ENCODE results near the gene LETM1. TPM values are rescaled to one million over a fixed set of nuclear protein-coding genes. Genes with fewer than 3 reads are reported as not detected.

Gene LETM1
- polyA plus RNA-seq, 1 donor (not counting 4 experiments of a cell fraction or from before 2014, with no cell fraction given) = 25.6 TPM

DNA sequence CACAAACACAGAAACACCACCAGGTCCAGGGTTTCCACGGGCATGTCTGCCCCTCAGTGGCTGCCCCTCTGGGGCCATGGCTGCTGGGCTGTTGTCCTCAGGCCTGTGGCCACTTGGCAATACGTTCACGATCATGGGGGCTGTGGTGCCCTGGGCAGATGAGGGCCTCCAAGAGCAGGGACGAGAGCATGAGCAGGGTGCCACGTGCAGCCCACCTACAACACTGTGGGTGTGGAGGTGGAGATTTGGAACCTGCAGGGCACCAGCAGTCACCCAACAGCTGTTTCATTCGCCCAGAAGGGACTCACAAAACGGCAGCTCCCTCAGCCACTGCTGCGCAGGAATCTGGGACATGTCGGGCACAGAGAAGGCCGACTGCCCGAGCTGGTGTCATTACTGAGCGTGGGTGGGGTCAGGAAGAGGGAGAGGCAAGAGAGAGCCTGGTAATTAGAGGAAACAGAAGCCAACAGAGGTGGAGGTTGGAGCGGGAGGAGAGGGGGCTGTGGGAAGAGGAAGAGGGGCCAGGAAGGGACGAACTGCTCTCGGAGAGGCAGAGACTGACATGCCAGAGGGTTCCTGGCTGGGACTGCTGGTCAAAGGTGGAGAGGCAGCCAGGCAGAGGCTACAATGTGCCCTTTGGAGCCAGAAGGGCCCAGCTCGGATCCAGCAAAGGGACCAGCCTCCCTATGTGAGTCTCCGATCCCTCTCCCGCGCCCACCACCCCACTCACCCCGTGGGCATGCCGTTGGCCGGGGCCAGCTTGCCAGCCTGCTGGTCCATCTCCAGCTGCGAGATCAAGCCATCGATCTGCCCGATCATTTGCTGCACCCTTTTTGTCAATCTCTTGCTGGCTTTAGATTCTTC, 39.7 kb downstream of the LETM1 start:
- H3K4me3 ChIP-seq (ENCODE audit: control insufficient read depth in 2 of 3, extremely low read depth in 1 of 3, insufficient read depth in 2 of 3, low read depth in 1 of 3, low read length in 3 of 3) = no peak overlapping the region
- DNase-seq (ENCODE audit: low read depth, low spot score) (no peak), FAIRE-seq (no peak)
- TF ChIP-seq, protein P1, sequence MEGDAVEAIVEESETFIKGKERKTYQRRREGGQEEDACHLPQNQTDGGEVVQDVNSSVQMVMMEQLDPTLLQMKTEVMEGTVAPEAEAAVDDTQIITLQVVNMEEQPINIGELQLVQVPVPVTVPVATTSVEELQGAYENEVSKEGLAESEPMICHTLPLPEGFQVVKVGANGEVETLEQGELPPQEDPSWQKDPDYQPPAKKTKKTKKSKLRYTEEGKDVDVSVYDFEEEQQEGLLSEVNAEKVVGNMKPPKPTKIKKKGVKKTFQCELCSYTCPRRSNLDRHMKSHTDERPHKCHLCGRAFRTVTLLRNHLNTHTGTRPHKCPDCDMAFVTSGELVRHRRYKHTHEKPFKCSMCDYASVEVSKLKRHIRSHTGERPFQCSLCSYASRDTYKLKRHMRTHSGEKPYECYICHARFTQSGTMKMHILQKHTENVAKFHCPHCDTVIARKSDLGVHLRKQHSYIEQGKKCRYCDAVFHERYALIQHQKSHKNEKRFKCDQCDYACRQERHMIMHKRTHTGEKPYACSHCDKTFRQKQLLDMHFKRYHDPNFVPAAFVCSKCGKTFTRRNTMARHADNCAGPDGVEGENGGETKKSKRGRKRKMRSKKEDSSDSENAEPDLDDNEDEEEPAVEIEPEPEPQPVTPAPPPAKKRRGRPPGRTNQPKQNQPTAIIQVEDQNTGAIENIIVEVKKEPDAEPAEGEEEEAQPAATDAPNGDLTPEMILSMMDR (optimal IDR thresholded peaks at IDR 0.05 in 1 of 3, IDR thresholded peaks at IDR 0.05 in 1 of 3, conservative IDR thresholded peaks at IDR 0.05 in 1 of 3; ENCODE audit: extremely low read depth in 1 of 3, insufficient read depth in 2 of 3, low read length in 3 of 3) = no peak
- no peak for TF ChIP-seq EZH2 (IDR thresholded peaks at IDR 0.05; ENCODE audit: low read length)
- no peaks in the 10 kb centered on the region for H3K79me2 ChIP-seq (ENCODE audit: control insufficient read depth, insufficient read depth, low read length)
- peaks cover 3% of the 10 kb centered on the region for H4K20me1 ChIP-seq (ENCODE audit: control insufficient read depth, extremely low read depth, insufficient read depth, low read length)
- no peaks in the 10 kb centered on the region for H3K4me1 ChIP-seq (ENCODE audit: control insufficient read depth, extremely low read depth, insufficient read depth, low read length)
- H3K9ac ChIP-seq (ENCODE audit: control insufficient read depth, extremely low read depth, insufficient read depth, low read length) = no peak overlapping the region
- no peaks in the 10 kb centered on the region for H3K9me1 ChIP-seq (ENCODE audit: control insufficient read depth, extremely low read depth, insufficient read depth, low read length)
- dilution Hi-C loops (cut with MboI; ENCODE audit: extremely low pct_ligation_motif_present, low sequenced_read_pairs) = no loop called here
- peaks cover 37 to 42% of the 10 kb centered on the region in 2 experiments for H3K36me3 ChIP-seq (ENCODE audit: control insufficient read depth in 2 of 2, extremely low read depth in 1 of 2, insufficient read depth in 2 of 2, low read length in 2 of 2)
- no peaks in the 10 kb centered on the region for H3K27me3 ChIP-seq (ENCODE audit: control insufficient read depth, extremely low read depth, insufficient read depth, low read length)
- no peak overlapping the region for H3K4me2 ChIP-seq (ENCODE audit: control insufficient read depth, extremely low read depth, insufficient read depth, low read depth, low read length)
- H3K27ac ChIP-seq (ENCODE audit: control insufficient read depth, insufficient read depth, low read length) = no peak overlapping the region
- H2AFZ ChIP-seq (ENCODE audit: control insufficient read depth, low read length) = no peak overlapping the region
- no peaks in the 10 kb centered on the region for H3K9me3 ChIP-seq (ENCODE audit: control insufficient read depth, low read depth, low read length)

DNA sequence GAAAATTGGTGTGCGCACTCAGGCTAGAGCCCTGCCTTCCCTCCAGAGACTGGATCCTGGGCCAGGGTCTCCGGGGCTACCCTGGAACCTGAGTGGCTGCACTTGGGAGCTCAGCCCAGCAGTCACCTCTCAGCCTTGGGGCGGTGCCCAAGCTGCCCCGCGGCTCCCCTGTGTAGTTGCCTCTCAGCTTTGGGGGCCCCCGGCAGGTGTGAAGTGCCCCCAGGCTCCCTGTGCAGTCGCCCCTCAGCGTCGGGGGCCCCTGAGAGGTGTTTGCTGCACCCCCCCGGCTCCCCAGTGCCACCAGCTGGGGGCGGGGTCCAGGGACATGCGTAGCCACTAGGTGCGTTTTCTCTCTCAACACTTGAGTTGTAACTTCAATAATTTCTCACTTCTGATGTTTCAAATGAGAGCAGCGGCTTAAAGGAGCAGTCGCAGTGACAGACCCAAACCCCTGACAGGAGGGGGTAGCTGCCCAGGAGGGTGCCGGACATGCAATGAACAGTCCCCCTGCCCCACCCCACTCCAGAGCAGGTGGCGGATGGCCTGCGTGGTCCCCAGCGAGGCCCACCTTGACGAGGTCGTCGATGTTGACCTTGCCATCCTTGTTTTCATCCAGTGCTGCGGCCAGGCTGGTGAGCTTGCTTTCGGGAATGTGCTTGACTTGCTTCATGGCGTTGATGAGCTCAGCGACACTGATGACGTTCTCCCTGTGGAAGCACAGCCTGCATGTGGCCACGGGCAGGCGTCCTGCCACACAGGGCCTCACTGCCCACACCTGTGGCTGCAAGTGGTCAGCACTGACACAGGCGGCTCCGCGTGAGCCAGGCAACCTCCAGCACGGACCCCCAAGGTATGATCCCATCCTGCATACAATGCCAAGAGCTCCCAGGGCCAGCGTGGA, 40.6 kb downstream of the LETM1 start:
- Histone ChIP-seq H2AFZ (ENCODE audit: control insufficient read depth, low read length) (no peak overlapping the region), H3K4me2 (ENCODE audit: control insufficient read depth, extremely low read depth, insufficient read depth, low read depth, low read length) (no peak overlapping the region), H3K36me3 (ENCODE audit: control insufficient read depth in 2 of 2, extremely low read depth in 1 of 2, insufficient read depth in 2 of 2, low read length in 2 of 2) (peaks cover 38 to 49% of the 10 kb centered on the region in 2 experiments), H3K9me1 (ENCODE audit: control insufficient read depth, extremely low read depth, insufficient read depth, low read length) (no peaks in the 10 kb centered on the region), H3K9ac (ENCODE audit: control insufficient read depth, extremely low read depth, insufficient read depth, low read length) (no peak overlapping the region), H3K4me1 (ENCODE audit: control insufficient read depth, extremely low read depth, insufficient read depth, low read length) (no peaks in the 10 kb centered on the region), H4K20me1 (ENCODE audit: control insufficient read depth, extremely low read depth, insufficient read depth, low read length) (peaks cover 3% of the 10 kb centered on the region), H3K27ac (ENCODE audit: control insufficient read depth, insufficient read depth, low read length) (no peak overlapping the region), H3K4me3 (ENCODE audit: control insufficient read depth in 2 of 3, extremely low read depth in 1 of 3, insufficient read depth in 2 of 3, low read depth in 1 of 3, low read length in 3 of 3) (no peak overlapping the region), H3K27me3 (ENCODE audit: control insufficient read depth, extremely low read depth, insufficient read depth, low read length) (no peaks in the 10 kb centered on the region), H3K79me2 (ENCODE audit: control insufficient read depth, insufficient read depth, low read length) (no peaks in the 10 kb centered on the region), H3K9me3 (ENCODE audit: control insufficient read depth, low read depth, low read length) (no peaks in the 10 kb centered on the region)
- TF ChIP-seq, protein P1 (optimal IDR thresholded peaks at IDR 0.05 in 1 of 3, IDR thresholded peaks at IDR 0.05 in 1 of 3, conservative IDR thresholded peaks at IDR 0.05 in 1 of 3; ENCODE audit: extremely low read depth in 1 of 3, insufficient read depth in 2 of 3, low read length in 3 of 3) = no peak
- no peak for TF ChIP-seq EZH2 (IDR thresholded peaks at IDR 0.05; ENCODE audit: low read length)
- dilution Hi-C loops (cut with MboI; ENCODE audit: extremely low pct_ligation_motif_present, low sequenced_read_pairs) = no loop called here
- DNase-seq (ENCODE audit: low read depth, low spot score) (no peak), FAIRE-seq (no peak)

Data from keratinocyte (primary cell).